ENCODE data around the gene LSM10. TPM values are rescaled to one million over a fixed set of nuclear protein-coding genes. Genes with fewer than 3 reads are reported as not detected.

The LSM10 gene
- total RNA-seq, 1 donor from 2014 or later: 22.7 TPM

DNA sequence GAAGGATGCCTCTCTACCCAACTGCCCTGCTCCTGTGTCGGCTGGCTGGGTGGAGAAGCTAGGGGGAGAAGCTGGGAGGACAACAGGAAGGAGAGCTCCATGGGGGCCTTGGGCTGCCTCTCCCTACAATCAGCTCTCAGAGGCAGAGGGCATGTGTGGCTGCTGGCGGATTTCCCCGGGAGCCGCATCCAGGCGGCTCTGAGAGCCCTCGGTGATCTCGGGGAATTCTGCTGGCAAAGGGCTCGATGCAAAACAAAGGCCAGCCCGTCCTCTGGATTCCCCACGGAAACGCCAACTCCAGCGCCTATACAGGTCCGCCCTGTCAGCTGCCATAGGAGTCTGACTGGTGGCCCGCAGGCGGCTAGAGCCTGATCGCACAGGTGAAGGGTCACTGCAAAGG, 47.9 kb downstream of the LSM10 start:
- peak; percentile 27 for ATAC-seq

DNA sequence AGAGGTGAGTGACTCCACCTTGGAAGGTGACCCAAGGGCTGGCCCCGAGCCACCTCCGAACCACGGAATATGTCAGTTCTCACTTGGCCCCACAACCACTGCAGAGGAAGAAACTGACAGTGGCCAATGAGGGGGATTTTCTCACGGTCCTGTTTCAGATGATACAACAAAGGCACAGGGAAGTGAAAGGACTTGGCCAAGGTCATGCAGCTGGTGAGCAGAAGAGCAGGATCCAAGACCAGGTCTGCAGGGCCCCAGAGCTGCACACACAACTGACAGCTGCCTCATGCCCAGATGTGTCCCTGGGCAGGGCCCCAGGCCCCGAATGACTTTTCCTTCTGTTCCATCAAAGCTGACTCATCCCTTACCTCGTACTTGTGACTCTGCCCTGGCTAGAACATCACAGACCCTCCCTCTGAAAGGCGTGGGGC, 48.5 kb downstream of the LSM10 start:
- ATAC-seq: peak; percentile 67

DNA sequence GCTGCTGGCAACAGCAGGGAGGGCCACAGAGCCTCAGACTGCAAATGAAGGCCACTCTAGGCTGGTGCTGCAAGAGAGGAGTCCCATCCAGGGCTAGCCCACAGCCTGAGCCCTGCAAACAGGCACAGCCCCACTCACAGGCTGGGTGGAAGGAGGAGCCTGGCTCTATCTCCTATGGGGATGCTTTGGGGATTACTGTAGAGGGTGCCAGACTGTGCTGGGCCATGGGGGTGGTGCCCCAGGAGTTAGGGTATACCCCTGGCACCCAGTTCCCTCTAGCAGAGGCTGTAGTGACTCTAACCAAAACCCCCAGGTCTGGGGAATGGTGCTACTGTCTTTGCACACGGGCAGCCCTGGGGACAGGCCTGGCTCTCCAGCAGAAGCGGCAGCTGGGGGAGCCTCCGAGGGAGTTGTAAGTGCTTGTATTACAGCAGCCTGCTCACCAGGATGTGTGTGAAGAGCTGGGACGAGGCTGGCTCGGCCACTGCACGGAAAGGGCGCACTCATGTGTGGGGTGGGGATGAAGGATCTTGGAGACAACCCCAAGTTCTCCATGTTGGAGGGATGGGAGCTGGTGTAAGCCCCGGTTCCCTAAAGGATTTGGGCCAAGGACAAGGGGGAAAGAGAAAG, 50.9 kb downstream of the LSM10 start:
- no peak for ATAC-seq

DNA sequence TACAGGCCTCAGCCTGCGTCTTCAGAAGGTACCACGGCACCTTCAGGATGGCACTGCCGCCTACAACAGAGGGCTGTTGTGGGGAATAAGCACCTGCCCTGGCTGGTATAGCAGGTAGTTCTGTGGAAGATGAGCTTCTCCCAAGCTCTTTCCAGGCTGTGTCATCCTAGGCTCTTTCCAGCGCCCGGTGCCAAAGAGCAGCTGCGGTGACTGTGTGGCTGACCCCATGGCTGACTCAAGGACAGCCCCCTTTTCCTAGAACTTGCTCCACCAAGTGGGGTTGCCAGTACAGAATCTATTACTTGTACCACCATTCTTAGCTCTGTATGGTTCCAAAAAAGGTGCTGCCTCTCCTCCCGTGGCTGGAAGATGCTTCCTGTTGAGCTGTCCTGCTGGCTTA, 52.4 kb downstream of the LSM10 start:
- ATAC-seq: no peak

DNA sequence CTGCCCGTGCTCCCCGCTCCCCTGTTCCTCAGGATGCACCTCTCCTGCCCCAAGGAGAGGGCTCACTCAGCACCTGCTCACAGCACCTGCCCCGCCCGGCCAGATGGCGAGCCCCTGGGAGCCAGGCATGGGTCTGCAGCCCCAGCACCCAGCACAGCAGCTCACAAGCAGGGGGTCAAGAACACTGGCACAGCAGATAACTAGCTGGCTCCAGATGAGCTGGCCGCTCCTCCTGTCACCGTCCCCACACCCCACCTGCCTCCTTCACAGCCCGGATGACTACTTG, 53.4 kb downstream of the LSM10 start:
- no peak for ATAC-seq

DNA sequence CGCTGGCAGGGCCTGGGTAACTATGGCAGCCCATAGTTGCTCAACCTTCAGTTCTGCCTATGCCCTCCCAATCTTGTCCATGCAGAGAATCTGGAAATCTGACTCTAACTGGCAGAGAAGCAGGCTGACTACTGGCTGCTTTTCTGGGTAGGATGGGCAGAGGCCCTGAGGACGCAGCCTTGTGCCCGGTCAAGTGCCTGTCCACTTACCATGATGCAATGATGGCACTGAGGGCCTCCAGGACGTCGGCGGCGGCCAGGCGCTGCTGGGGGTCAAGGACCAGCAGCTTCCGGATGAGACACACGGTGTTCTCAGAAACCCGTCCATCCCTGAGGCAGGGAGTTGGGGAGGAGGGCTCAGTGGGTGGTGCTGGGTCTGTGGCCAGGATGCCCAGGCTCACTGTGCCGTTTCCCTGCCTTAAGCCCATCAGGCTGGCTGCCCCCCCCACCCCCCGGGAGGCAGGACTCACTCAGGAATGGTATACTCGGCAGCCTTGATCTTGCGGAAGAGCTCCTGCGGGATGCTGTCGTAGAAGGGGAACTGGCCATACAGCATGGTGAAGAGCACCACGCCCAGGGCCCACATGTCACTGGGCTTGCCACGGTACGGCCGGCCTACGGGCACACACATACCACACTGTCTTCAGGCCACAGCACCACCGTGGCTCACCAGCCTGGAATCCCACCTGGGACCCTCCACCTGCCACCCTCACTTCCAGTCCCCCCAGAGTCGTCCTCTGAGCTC, 53.9 kb downstream of the LSM10 start:
- no peak for ATAC-seq

Other genes starting within 250 kb of the LSM10 start
- 65.0 TPM for gene TRAPPC3, start 248.4 kb downstream of the LSM10 start, total RNA-seq
- 93.1 TPM for gene MAP7D1, start 241.7 kb downstream of the LSM10 start, total RNA-seq
- 72.0 TPM for gene THRAP3, start 173.5 kb downstream of the LSM10 start, total RNA-seq
- gene SH3D21, start 91.5 kb downstream of the LSM10 start, total RNA-seq: 9.2 TPM
- 3.7 TPM for gene EVA1B, start 74.3 kb downstream of the LSM10 start, total RNA-seq
- 31.8 TPM for gene STK40, start 12.0 kb downstream of the LSM10 start, total RNA-seq
- 7.3 TPM for gene OSCP1, start 52.5 kb upstream of the LSM10 start, total RNA-seq
- 89.4 TPM for gene MRPS15, start 66.5 kb upstream of the LSM10 start, total RNA-seq
- gene CSF3R, start 85.0 kb upstream of the LSM10 start, total RNA-seq: 3.2 TPM